Stimulated activated CD4-positive, alpha-beta T cell treated with anti-CD3 and anti-CD28 coated beads, Interleukin-4, amount 100 ng/mL, for 48 hours (primary cell): ENCODE results near the gene INTS11.

Experiments
- DNase-seq, 2 donors: peaks; one replicate each; pipeline ENCODE4 v3.0.0-alpha.2; 2020; ENCODE audit warnings: low read depth in 2 of 2

Gene INTS11

DNA sequence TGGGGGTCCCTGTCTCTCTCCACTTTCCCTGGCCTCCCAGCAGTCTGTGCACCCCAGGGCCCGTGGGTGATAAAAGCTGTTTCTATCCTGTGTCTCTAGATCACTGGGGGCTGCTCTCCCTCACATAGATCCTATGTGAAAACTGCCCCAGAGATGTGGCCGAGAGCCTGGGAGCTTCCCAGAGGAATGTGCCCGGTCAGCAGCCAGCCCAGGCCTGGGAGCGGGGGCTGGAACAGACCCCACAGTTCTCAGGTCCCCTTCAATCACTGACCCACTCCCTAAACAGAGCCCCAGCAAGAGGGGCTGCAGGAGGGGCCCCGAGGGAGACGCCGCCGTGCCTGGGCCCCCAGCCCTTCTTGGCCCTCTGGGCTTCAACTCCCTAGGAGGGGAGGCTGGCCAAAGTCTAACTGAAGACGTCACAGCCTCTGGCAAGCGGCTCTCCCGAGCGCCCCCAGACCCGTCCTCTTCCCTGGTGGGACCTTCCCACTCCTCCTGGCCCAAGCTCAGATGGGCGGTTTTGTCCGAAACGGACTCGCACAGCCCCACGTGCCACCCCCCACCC is 33.5 kb upstream of the INTS11 start:
- no peak for DNase-seq

DNA sequence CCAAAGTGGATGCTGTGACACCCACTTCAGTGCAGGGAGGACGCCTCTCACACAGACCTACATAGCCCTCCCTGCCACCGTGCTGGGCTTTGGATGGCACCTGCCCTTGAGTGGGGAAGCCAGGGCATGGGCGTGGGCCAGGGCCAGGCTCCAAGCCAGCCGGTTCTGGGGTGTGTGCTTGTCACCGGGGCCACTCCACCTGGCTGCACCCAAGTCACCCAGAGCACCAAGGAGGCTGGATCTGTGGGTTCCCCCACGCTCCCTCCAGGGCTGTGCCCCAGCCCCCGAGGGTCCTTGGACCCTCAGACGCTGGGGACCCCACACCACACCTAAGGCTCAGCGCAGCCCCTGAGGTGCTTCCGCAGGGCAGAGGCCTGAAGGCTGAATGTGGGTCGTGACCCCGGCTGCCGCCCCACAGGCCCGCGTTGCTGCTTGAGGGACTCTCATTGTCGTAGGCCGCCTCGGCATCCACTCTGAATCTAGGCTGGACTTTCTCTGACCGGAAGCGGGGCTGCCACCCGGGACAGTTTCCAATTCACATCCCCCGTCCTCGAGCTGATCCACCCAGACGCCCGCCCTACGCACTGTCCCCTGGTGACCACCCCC is 32.4 kb upstream of the INTS11 start:
- no peak for DNase-seq

DNA sequence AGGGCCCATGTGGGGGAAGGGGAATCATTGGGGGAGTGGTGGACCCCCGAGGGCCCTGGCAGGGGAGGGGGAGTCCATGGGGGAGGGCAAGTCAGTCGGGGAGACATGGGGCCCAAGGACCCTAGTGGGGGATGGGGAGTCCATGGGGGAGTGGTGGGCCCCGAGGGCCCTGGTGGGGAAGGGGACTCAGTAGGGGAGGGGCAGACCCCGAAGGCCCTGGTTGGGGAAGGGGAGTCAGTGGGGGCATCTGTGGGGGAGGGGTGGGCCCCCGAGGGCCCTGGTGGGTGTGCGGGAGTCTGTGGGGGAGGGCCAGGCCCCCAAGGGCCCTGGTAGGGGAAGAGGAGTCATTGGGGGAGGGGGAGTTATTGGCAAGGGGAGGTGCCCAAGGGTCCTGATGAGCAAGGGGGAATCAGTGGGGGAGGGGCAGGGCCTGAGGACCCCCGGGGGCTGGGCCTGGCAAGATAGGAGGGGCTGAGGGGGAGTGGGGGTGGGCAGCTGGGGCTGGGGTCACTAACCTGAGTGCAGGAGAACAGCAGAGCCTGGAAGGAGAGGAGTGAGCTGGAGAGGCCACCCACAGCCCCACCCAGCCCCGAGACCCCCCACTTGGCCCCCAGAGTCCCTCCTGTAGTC is 31.8 kb upstream of the INTS11 start:
- no peak for DNase-seq

DNA sequence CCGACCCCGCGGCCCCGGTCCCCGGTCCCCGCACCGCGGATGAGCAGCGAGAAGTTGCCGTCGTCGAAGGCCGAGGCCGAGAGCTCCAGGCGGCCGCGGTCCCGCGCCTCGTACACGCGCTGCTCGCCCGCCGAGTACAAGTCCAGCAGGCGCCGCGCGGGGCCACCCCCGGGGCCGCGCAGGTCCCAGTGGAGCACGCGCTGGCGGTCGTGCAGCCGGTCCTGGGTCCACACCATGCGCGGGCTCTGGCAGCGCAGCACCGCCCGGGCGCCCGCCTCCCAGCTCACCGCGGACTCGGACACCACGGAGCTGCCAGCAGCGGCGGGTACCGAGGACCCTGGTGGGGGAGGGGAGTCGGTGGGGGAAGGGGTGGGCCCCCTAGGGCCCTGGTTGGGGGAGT is 31.0 kb upstream of the INTS11 start:
- DNase-seq = no peak

DNA sequence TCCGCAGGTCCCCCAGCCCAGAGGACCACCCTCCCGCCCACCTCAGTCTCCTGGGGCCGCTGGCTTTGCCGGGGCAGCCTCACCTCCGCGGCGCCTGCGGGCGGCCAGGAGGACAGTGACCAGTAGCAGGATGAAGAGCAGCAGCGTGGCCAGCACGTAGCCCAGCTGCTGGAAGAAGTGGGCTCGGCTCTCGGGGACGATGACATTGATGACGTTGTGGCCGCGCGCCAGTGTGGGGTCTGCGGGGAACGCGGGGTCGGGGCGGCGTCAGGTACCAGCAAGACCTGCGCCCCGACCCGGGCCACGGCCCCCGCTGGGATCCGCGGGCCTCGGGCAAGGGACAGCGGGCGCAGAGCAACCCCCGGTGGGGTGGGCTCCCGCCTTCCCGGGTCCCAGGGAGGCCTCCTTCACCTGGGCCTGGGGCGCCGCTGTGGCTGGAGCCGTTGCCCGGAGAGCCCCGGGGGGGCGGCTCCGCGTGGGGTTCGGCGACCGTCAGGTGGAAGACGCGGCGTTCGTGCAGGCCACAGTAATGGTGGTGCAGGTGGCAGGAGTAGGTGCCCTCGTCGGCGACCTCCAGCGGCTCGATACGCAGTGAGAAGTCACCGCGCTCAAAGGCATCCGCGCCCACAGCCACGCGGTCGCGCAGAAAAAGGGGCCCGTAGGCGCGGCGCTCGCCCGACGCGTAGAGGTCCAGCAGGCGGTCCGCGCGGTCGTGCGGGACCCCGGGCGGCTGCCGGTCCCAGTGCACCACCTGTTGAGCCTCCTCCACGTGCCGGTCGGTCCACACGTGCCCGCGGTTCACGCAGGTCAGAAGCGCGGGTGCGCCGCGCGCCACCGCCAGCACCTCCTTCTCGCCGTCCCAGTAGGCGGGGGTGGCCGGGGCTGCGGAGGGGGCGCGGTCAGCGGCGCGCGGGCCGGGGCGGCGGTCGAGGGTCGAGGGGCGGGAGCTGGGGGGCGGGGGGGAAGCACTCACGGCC is 30.1 kb upstream of the INTS11 start:
- no peak for DNase-seq

DNA sequence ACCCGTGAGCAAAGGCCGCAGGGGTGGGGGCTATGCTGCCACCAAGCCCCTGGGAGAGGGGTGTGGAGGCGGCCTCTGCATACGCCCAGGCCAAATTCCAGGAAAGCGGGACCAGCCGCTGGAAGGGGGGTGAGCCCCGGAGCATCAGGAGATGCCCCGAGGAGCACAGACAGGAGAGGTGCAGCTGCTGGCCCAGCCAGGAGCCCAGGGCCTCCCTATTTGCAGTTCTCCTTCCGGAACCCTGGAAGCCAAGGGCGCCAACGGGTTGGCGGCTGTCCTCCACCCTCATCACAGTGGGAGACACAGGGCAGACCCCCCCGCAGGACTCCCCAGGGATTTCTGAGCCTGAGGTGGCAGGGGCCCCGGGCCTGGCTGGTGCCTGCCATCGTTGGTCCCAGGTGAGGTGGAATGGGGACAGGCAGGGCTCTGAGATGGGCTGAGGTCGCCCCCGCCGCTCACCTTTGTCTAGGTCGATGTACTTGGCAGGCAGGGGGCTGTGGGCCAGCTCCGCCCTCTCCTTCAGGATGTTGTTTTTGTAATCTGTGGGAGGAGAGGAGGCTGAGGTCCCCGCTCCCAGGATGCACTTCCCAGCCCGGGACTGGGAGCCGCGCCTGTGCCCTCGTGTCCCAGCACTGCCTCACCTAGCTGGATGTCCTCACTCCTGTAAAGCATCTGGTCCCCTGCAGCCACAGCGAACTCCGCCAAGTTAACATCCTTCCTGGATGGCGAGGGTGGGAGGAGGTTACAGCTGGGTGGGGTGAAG is 29.1 kb upstream of the INTS11 start:
- DNase-seq = no peak

DNA sequence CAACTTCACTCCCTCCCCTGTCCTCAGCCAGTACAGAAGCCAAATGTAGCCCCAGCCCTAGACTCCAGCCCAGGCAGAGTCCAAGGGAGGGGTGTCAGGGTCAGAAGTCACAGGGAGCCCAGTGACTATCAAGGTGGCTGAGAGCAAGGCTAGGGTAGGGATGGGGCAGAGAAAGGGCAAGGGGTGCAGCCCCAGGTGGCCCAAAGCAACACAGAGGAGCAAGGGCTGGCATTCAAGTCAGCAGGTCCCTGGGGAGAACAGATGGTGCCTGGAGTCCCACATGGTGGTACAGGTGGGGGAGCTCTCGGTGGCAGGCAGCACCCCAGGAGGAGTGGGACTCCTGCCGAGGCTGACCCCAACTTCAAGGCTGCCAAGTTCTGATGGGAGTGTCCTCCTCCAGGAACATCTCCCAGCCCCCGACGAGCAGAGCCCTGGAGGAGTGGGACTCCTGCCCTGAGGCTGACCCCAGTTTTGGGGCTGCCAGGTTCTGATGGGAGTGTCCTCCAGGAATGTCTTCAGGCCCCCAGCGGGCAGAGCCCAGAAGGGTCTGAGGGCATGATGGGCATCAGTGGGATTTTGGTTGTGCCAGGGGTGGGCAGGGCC is 28.4 kb upstream of the INTS11 start:
- DNase-seq = no peak

DNA sequence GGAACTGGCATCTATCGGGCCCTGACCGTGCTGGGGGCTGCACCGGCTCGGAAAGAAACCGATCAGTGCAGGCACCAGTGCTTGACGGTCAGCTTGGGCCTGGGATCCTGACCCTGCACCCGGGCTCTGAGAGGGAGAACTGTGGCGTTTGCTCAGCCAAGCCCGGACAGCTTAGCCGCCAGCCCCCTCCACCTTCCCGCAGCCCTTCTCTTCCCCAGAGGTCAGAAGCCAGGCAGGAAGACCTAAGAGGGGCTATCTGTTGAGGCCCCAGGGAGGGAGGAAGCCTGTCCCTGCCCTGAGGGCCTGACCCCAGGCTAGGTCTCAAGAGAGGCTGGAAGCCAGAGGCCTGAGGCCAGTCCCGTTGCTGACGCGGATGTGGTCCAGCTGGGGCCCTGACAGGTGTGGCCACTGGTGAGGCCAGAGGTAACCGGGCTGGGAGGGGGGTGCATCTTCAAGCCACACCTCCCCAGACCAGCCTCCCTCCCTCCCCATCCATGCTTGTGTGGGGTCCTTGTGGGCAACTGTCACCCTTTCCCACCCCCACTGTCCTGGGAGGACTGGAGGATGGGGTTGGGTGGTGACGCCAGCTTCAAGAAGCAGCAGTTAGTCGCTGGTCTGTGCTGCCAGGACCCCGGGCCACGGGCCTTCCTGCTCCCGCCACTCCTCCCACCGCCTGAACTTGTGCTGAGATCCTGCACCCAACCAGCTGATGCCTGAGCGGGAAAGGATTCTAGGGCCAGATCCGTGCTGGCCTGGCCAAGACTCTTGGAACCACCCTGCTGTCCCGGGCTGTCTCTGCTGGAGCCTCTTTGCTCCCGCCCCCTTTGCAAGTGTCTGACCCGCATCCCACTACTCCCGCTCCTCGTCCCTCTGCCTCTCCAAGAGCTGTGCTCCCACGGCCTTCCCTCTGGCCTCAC is 27.3 kb upstream of the INTS11 start:
- DNase-seq = no peak

DNA sequence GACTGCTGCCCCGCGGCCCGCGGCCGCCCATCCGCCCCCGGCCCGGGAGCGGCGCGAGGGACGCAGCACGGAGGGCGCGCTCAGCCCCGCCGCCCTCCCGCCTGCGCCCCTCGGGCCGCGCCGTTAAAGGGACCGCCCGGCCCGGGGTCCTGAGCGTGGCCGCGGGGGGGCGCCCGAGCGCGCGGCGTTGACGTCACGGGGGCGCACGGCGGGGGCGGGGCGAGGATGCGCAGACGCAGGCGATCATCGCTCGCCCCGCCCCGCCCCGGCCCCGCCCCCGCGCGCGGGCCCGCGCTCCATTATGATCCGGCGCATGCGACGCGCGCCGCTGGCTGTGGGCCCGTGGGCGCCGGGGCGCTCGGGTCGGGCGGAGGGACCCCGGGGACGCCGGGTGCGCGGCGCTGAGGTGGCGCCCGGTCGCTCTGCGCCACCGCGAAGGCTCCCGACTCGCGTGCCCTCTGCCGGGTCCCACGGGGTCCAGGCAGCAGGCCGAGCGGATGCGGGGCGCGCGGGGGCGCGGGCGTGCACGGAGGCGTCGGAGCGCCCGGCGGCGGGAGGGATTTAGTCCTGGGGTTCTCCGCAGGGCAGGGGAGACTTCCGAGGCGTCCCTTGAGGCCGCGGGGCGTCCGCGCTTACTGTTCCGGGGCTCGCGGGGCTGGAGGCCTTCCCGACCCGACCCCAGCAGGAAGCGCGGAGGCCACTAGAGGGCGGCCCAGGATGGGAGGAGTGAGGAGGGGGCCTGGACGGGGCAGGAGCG is 25.0 kb upstream of the INTS11 start, which contains the start of gene DVL1:
TSS of gene DVL1 (minus strand) at position 163 of the 757 bp plus-strand sequence. CDS start 353 bp downstream, outside the sequence.
- DNase-seq = peak; percentile 55 to 60

DNA sequence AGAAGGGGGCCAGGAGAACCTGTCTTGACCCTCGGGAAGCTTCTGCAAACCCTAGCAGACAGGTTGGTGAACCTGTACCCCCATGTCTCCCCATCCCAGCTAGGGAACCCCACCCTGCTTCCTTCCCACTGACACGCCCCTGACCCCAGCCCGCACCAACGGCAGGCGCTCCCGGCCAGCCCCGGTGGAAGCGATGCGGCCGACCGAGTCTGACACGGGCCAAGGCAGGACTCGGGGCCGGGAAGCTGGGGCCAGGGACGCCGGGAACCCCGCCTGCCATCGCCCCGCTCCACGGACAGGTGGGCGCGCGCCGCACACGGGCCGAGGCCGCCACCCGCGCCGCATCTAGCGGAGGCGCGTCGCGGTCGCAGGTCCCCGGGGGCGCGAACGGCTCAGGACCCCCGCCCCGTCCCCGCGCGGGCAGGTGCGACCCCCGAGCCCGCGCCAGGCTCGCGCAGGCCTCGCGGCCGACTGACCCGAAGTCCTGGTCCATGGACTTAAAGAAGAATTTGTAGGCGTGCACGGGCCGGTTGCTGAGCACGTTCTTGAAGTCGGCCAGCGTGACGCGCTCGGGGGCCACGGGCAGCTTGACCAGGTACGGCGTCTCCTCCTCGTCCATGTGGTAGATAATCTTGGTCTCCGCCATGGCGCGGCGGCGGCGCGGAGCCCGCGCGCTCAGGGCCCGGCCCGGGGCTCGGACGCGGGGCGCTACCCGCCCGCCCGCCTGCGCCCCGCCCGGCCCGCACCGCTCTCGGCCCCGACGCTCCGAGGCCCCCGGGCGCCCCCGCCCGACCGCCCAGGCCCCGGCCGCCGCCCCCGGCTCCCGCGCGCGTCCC is 24.2 kb upstream of the INTS11 start:
- DNase-seq = no peak

DNA sequence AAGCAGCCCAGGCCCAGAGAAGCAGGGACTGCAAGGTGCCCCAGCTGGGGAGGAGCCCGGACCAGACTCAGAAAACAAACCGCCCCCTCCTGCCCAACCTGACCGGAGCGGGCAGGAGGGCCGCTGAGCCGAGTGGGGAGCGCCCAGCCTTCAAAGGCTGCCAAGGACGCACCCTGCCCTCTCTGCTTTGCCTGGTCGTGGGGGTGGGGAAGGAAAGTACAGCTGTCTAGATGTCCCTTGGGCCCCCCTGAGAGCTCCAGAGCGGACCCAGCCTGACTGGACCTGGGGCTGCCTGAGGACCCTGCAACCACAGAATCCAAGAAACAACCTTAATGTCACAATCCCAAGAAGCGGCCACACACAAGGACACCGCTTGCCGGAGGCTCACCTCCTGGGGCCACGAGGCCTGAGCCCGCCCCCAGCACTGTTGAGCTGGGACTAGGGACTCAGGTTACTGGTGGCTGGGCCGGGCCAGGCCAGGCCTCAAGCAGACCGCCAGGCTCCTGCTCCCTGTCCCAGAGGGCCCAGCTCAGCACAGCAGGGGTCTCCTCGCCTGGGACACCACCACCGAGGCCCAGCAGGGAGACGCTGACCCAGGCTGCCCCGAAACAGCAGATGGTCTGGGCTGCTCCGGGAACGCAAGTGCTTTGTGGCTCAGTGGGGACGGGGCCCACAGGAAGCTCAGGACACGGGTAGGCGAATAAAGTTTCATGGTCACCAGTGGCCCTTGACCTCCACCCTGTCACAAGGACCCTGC is 23.4 kb upstream of the INTS11 start:
- no peak for DNase-seq

DNA sequence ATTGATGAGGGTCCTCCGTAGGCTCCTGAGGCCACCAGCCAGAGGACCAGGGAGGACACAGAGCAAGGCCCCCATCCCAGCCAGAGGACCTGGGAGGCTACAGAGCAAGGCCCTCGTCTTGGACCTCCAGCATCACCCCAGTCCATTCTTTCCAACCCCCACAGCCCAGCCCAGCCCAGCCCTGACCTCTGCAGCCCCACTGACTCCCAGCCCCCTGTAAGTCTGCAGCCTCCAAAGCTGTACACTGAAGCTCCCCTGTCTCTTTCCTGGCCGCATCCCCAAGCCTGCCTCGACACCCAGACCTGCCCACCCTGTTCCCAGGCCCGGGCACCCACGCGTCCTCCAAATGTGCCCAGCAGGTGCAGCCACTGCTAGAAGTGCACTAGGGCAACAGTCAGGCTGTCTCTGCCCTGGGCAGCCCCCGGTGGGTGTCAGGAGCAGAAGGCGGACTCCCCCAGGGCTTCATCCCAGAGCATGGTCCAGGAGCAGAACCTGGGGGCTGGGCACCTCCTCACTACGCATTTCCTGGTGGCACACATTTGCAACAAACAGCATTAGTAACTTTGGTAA is 22.7 kb upstream of the INTS11 start:
- no peak for DNase-seq

DNA sequence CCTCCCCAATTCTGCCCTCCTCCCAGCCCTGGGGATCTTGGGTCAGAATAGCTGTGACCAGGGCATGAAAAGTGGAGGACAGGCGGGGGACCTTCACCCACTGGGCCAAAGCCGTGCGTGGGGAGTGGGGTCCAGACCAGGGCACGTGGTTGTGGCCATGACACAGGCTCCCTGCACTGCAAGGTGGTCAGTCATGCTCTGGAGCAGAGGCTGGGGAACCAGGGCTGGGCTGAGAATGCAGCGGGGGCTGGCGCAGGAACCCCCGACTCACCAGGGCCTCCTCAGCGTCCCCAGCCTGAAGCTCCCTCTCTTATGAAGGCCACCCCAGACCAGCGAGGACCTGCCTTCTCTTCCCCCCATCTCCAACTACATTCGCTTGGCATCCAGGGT is 22.0 kb upstream of the INTS11 start:
- DNase-seq = no peak

DNA sequence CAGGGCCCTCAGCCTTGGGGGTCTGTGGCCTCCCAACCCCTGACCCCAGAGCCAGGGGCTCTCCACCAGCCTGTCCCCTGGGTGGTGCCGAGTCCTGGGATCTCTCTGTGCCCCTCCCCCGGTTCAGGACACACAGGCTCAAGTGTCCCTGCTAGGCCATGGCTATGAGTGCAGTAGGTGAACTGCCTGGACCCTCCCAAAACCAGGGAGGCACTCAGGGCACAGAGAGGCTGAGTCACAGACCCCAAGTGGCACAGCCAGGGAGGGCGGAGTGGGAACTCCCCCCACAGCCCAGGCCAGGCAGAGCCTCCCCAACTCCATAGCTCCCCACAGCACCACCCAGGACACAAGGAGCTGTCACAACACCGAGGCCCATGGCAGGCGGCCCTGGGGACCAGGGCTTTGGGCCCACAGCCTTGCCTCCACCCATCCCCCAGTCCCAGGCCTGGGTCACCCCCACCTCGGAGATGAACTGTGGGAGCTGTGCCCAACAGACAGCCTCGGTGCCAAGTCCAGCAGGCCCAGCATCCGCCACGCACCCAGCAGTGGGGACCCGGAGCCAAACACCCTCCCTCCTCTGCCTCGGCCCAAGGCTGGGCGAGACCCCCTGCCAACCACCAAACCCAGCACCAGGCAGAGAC is 21.5 kb upstream of the INTS11 start:
- no peak for DNase-seq

DNA sequence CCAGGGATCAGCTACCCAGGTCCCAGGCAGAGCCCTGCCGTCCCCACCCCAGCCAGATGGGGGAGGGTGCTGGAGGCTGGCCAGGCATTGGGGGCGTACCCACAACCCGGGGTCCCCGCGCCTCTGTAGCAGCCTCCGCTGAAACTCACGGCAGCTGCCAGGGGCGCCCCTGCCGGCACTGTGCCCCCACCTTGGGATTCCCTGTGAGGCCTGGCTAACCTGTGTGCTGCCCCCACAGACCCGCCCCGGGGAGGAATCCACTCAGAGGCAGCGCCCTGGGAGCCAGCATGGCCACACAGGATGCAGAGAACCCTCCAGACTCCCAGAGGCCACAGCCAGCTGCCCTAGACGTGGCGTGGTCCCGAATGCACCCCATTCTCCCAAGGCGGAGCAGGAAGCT is 20.9 kb upstream of the INTS11 start:
- DNase-seq = no peak

DNA sequence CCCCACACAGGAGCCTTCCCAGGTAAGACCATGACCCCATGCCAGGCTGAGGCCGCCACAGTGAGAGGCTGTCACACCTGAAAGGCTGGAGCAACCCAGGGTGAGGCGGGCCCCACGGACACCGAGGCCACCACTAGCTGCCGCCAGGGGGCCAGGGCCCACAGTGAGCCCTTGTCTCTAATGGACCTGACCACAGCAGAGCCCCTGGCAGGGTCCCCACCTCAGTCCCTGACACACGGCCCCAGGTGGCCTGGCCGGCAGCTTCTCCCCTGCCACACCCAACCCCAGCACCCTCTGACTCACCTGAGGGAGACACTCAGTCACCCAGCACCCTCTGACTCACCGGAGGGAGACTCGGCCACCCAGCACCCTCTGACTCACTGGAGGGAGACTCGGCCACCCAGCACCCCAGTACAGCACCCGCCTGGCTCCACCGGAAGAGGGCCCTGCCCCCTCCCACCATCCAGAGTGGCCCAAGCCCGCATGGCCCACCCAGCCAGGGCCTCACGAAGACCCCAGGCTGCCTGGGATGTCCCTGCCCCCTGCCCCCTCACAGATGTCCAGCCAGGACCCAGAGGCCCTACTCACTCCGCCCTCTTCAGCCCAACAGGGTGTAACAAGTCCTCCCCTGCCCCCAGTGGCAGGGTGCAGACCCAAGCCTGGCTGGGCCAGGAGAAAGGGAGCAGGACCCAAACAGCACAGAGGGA is 20.3 kb upstream of the INTS11 start:
- DNase-seq = peak; percentile 49 to 54
